GM12864 (cell line): Measurements from ENCODE around the gene GLIPR1L2.
"Not testable (repeated sequence)": the region's sequence is repeated elsewhere in the genome, so short reads cannot be mapped to it uniquely, and the experiment has no call there.

ENCODE experiments used
- DNase-seq: peaks from one replicate; pipeline ENCODE4 v3.0.0-alpha.2; 2011; ENCODE audit warnings: low read depth
- H3K4me3 ChIP-seq: 2 replicates; pipeline ENCODE4 v1.5.1; 2011; ENCODE audit warnings: mild to moderate bottlenecking, low read depth, low read length, control low read depth
- TF ChIP-seq, protein P1 (sequence below): IDR thresholded peaks from 2 replicates; pipeline ENCODE4 v1.5.1; 2011; ENCODE audit warnings: low read depth, mild to moderate bottlenecking, moderate library complexity, low read length, control low read depth, inconsistent platforms; ENCODE audit errors: missing control alignments

The GLIPR1L2 gene

DNA sequence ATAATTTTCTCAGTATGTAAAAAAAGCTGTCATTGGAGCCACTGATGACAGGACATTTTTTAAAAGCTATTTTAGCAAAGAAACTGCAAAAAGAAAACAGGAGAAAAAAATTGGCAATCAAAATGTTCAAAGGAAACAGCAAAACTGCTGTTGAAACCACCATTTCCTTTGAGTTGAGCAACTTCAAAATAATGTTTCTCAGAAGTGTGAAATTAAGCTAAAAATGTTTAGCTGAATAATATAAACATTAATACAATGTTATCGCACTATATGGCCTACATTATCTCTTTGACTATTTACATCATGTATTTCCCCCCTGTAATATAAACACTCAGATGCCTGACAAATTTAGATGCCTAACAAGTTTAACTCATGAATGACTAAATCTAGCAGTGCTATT lies 66.3 kb downstream of the GLIPR1L2 start:
- TF ChIP-seq, protein P1, sequence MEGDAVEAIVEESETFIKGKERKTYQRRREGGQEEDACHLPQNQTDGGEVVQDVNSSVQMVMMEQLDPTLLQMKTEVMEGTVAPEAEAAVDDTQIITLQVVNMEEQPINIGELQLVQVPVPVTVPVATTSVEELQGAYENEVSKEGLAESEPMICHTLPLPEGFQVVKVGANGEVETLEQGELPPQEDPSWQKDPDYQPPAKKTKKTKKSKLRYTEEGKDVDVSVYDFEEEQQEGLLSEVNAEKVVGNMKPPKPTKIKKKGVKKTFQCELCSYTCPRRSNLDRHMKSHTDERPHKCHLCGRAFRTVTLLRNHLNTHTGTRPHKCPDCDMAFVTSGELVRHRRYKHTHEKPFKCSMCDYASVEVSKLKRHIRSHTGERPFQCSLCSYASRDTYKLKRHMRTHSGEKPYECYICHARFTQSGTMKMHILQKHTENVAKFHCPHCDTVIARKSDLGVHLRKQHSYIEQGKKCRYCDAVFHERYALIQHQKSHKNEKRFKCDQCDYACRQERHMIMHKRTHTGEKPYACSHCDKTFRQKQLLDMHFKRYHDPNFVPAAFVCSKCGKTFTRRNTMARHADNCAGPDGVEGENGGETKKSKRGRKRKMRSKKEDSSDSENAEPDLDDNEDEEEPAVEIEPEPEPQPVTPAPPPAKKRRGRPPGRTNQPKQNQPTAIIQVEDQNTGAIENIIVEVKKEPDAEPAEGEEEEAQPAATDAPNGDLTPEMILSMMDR = no peak
- no peak overlapping the region for H3K4me3 ChIP-seq
- DNase-seq = no peak

DNA sequence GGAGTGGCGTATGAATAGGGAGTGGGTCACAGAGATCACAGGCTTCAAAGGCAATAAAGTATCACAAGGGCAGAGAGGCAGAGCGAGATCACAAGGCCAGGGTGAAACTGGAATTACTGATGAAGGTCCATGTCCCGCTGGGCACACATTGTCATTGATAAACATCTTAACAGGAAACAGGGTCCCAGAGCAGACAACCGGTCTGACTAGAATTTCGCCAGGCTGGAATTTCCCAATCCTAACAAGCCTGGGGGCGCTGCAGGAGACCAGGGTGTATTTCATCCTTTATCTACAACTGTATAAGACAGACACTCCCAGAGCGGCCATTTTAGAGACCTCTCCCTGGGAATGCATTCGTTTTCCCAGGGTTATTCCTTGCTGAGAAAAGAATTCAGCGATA lies 67.0 kb downstream of the GLIPR1L2 start:
- not testable (repeated sequence) for H3K4me3 ChIP-seq, DNase-seq

DNA sequence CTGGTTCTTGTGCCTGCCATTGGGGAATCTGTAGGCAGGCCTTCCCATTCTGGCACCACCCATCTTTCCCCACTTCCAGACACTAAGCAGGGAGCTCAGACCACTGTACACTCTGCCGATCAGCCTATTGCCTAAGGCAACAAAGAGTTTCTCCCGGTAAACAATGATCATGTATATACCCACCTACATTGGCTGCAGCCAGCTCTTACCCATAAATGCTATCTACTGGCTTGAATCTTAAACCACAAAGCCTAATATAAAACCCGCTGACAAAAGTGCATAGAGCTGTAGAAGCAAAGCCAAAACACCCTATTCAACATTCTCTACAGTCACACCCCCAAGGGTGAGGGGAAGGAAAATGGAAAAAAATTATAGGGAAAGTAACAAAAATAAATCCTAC lies 68.9 kb downstream of the GLIPR1L2 start:
- TF ChIP-seq, protein P1 = no peak
- no peak overlapping the region for H3K4me3 ChIP-seq
- DNase-seq = no peak

GRCh38 chr12:75460204-75460603 lies 69.3 kb downstream of the GLIPR1L2 start:
- DNase-seq = no peak
- TF ChIP-seq, protein P1 = no peak
- no peak overlapping the region for H3K4me3 ChIP-seq

DNA sequence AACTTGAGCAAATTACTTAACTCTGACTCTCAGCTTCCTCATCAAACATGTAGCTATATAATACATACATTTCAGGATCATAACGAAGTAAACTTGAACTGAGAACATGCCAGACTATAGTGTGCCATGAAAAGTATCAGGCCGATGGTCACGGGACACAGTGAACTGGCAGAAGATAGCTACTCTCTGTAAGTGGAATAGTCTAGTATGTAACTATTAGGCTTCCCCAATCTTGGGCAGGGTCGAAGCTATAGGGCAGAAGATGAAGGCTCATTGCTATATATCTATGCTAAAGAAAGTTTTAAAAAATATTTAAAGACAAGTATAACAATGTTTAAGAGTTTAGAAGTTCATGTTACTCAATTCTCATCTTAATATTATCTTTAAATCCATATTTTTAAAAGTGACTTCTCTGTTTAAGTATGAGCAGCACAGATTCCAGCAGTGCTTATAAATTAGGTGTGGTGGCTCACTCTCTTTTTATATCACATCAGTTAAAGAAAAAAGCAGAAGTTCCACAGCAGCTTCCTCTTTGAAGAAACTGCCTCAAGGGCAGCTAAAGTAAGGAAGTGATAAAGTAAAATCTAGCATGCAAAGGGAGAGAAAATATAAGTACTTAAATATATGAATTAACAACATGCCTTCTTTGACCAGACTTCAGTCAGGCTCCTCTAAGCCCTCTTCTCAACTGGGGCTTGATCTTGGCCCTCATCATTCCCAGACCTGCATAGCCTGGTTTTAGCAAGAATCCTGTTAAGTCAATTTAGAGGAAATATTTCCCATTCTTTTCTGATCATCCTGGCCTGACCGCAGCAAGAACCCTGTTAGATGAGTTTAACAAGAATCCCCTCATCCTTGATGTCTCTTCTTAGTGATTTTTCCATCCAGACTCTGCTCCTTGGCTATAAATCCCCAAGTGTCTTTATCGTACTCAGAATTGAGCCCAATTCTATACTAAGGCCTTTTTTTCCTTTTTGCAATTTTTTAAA lies 81.3 kb downstream of the GLIPR1L2 start:
- DNase-seq = no peak
- H3K4me3 ChIP-seq = no peak overlapping the region
- TF ChIP-seq, protein P1 = no peak

DNA sequence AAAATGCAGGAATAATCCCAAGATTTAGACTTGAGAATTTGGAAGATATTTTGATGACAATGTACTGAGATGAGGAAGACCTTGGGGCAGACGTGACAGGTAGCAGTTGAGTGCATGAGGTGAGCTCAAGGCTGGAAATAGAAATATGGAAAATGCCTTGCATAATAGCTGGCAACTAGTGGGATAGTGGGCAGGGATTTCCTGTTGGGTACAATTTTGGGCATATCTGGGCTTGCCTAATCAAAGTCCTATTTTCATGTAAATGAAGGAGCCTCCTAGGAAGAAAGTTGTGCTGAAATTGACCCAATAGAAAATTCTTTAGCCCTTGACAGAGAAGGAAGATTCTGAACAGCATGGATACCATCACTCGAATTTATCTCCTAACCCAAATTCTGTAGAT lies 83.2 kb downstream of the GLIPR1L2 start:
- DNase-seq = no peak
- TF ChIP-seq, protein P1 = no peak
- H3K4me3 ChIP-seq = no peak overlapping the region

DNA sequence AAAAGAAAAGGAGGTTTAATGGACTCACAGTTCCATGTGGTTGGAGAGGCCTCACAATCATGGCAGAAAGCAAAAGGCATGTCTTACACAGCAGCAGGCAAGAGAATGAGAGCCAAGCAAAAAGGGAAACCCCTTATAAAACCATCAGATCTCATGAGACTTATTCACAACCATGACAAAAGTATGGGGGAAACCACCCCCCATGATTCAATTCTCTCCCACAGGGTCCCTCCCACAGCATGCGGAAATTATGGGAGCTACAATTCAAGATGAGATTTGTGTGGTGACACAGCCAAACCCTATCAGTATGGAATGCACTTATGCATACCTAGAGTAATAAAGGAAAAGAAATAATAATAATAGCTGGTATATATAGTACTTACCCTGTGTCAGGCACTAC lies 85.2 kb downstream of the GLIPR1L2 start:
- no peak overlapping the region for H3K4me3 ChIP-seq
- TF ChIP-seq, protein P1 = no peak
- DNase-seq = no peak
